HL-60/S4 (cell line): ENCODE results near the gene RBM17.

Experiments
- in situ Hi-C: fragments of 300-500 bp; cut with MboI; formaldehyde crosslinking; loops from 2 replicates; pipeline ENCODE4 v1.14.3; 2022; ENCODE audit warnings: low sequenced_read_pairs

RBM17 gene

DNA sequence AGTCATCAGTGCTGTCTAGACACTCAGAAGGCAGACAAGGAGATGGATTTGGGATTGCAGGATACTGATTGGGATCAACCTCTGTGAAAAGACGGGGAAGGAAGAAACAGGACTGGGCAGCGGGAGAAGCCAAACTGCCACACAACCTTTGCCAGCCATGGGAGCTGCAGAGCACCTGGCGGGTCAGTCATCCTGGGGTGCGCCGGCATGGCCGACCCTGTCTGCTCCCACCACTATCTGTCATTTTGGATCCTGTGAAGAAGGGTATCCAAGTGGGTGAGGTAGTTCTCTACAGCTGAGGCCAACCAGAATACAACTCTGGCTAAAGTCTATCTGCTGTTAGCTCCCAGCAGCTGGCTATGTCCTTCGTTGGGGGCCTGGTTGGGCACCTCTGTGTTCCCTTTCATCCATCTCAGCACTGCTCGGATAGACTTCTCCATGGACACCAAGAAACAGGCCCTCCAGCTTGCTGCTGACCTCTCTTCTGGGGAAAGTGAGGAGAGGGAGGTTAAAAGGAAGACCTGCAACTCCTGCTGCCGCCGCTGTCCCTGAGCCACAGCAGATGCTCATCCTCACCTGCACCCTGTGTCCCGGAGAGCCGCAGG lies 11.7 kb upstream of the RBM17 start:
- in situ Hi-C loops = no loop called here

DNA sequence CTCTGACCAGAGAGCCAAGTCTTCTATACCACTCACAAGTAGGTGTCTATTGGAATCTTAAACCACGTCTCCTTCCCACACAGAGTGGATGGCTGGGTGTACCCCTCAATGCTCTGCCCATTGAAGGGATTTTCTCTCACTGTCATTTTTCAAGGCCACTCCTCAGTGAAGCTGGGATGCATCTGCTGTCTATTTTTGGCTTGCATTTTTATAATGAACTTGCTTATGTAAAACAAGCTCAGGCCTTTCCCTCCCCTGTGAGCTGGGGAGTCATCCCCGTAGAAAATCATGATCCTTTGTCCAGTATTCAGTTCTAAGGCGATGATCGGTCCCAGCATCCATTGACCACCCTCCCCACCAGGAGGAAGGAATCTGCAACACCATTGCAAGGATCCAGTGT lies 9.8 kb upstream of the RBM17 start:
- in situ Hi-C loops = no loop called here

DNA sequence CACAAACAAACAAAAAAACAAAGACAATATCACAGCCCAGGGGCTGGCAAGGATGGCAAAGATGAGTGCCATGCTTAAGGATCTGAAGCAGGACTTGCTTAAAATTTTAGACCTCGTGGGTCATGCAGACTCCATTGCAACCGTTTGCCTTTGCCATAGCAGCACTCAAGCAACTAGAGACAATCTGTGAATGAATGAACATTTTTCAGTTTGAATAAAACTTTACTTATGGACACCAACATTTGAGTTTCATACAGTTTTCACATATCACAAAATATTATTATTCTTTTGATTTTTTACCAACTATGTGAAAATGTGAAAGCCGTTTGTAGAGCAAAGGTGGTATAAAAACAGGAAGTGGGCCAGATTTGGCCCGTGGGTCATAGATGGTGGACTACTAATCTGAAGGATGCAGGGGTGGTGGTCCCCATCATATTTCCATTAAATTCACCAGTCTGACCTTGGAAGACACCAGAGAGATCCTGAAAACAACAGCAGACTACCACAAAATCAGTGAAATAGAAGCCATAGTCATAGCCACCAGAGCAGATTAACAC lies 8.3 kb upstream of the RBM17 start:
- in situ Hi-C loops = no loop called here

DNA sequence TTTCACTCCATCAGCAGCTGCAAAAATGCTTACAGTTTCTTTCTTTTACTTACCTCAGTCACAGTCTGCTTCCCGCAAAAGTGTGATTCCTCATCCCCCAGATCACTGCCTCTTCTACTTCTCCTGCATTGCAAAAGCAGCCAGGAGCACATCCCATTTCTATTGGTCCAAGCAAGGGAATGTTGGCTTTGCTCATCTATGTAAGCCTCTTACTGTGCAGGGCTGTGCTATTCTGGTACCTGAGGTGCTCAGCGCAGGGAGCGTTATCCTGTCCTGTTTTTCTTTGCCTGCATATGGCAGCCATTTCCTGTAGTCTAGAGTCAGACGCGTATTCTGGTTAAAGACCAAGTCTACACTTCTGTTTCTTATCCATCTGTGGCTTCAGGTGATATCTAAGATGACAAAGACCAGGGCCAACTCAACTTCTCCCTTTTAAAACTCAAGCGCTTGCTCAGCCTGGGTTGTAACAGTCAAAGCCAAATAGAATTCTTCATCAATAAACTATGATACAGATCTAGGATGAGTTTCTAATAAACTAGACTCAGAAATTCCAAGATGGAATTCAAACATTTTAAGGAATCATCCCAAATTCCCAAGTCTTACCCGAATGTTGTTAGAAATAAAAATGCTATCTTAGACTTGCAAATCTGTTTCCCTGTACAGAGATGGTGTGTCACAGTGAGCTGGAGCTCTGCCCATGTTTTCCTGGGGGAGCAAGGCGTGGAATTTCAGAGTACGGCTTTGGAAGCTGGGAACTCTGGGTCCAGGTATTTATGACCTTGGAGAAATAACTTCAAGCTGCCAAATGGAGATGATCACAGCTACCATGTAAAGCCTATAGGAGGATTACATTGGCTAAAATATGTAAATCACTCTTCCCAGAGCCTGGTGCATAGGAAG lies 6.1 kb upstream of the RBM17 start:
- in situ Hi-C loops = no loop called here

DNA sequence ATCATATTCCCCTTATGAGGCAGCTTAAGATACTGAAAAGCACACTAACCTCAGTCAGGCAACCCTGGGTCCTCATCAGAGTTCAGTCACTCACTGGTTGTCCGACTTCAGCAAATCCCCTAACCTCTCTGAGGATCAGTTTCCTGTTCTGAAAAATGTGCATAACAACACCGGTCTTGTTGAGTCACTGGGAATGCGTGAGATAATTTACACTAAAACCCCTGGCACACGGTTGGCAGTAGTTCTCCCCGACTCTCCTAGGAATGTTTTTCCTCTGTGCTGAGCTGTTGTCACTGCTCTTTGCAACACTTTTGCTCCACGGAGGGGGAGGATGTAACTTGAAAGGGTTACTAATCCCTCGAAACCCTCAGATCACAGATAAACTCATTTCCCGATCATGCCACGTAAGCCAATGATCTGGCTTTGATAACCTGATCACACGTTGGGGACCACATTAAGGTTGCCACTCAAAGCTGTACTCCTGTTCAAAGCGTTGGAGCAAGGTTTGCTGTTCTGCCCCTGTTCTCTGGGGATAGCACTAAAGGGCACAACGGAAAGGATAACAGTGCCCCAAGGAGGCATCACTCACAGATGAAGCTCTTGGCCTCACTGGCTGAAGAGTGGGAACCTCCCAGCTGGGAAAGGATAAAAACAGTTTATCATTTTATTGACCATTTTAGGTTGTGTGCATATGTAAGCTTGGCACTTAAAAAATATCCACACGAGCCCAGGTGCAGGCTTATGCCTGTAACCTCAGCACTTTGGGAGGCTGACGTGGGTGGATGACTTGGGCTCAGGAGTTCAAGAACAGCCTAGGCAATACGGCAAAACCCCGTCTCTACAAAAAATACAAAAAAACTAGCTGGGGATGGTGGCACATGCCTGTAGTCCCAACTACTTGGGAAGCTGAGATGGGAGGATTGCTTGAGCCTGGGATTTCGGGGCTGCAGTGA lies 5.0 kb upstream of the RBM17 start:
- in situ Hi-C loops = no loop called here

GRCh38 chr10:6086375-6087233 lies 2.2 kb upstream of the RBM17 start:
- in situ Hi-C loops = no loop called here

- in situ Hi-C loops = no loop called here
These were observed 743 bp downstream of the RBM17 start for GRCh38 chr10:6089334-6090219.

GRCh38 chr10:6091630-6092029 lies 2.8 kb downstream of the RBM17 start:
- in situ Hi-C loops = no loop called here

DNA sequence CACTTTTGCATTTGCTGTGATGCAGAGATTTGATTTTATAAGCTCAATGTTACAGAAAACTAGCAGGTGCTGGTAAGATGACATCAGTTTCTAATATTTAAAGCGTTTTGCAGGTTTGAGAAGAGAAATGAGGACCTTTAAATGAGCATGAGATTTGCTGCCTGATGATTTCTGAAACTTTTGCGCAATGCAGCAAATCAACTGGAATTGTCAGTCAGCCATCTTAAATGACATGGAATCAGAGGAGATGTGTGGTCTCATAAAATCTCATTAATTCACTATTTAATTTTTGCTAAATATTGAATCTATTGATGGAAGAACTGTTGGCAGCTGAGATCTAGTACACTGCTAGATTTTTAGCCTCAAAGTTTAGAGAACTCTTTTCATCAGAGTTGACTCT lies 3.9 kb downstream of the RBM17 start:
- in situ Hi-C loops = no loop called here

- in situ Hi-C loops = no loop called here
These were observed 7.2 kb downstream of the RBM17 start for GRCh38 chr10:6095810-6096570.

DNA sequence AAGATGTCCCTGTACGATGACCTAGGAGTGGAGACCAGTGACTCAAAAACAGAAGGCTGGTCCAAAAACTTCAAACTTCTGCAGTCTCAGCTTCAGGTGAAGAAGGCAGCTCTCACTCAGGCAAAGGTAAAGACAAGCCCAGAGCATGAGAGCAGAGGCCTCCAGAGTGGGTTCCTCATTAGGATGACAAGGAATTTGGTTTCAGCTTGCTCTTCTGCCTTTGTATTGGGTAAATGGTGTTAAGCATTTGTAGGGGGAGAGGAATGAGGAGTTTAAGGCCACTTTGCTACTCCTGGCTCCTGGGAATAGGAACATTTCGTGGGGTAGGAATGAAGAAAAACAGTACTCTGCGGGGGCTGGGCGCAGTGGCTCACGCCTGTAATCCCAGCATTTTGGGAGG lies 8.2 kb downstream of the RBM17 start:
- in situ Hi-C loops = no loop called here

- in situ Hi-C loops = no loop called here
These were observed 9.3 kb downstream of the RBM17 start for GRCh38 chr10:6098156-6098555.

DNA sequence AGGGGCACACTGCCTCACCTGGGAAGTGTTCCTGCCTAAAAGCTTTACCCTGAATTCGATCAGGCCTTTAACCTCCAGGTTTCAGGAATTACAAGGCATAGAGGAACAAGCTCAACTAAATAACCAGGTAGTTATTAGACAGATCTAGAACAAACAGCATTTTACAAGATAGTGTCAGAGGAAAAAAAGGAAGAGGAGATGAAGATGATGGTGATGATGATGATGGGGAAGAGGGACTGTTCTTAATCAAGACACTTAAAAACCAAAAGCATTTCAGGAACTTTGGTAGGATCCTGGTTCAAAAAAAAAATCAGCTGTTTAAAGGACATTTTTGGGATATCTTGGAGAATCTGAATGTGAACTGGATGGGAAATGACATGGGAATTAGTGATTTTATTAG lies 11.5 kb downstream of the RBM17 start:
- in situ Hi-C loops = loop anchor here (10.0 kb wide), 1 partner anchor 294 kb away; no protein-coding TSS in a partner anchor

GRCh38 chr10:6101181-6101580 lies 12.3 kb downstream of the RBM17 start:
- in situ Hi-C loops = loop anchor here (10.0 kb wide), 1 partner anchor 294 kb away; no protein-coding TSS in a partner anchor

DNA sequence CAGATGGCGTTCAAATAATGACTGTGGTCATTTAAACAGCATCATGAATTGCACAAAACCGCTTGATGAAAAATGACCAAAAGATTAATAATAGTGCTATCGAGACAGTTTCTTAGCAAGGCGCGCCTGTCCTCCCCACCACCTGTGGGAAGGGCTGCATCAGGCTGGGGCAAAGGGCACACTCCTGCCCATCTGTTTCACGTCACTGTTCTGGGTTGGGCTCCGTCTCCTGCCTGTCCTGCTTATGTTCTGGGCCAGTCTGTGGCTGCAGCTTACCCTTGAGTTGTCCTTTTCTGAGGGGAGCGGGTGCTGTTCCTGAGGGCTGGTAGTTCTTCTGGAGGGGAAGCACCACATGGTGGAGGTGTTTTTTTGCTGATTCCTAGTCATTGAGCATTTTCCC lies 13.3 kb downstream of the RBM17 start:
- in situ Hi-C loops = loop anchor here (10.0 kb wide), 1 partner anchor 293 kb away; no protein-coding TSS in a partner anchor

DNA sequence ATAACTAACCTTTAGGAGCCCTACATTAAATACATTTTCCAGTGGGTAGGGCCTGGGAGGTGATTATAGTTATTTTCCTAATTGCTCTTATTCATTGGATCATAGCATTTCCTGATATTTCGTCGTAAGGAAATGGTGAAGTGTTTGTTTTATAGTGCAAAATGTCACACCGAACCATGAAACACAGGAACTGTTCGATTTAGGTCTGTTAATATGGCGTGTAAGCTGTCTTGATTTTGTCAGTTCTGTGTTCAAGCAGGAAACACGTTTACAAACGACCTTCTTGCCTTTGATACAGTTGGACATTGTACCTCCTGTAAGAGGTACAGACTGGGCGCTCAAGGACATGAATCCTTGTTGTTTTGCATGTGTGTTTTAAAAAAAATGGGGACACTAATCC lies 14.8 kb downstream of the RBM17 start:
- in situ Hi-C loops = loop anchor here (10.0 kb wide), 1 partner anchor 291 kb away; no protein-coding TSS in a partner anchor

GRCh38 chr10:6107616-6108015 lies 18.8 kb downstream of the RBM17 start:
- in situ Hi-C loops = loop anchor here (10.0 kb wide), 1 partner anchor 287 kb away; no protein-coding TSS in a partner anchor

- in situ Hi-C loops = loop anchor here (10.0 kb wide), 1 partner anchor 287 kb away; no protein-coding TSS in a partner anchor
These were observed 19.2 kb downstream of the RBM17 start for GRCh38 chr10:6108072-6108471.
